Measurements from ENCODE around the gene PARP6. TPM values are rescaled to one million over a fixed set of nuclear protein-coding genes. Genes with fewer than 3 reads are reported as not detected.

Gene PARP6
- total and polyA plus RNA-seq, 2 of the 8 experiments (the other 6 are each of a cell fraction or from before 2014, with no cell fraction given) = 39.8 to 45.3 TPM

- WGBS, 2 experiments (ENCODE audit: extremely low coverage in 1 of 2, insufficient coverage in 1 of 2, insufficient read length in 1 of 2, insufficient replicate concordance in 2 of 2, low coverage in 1 of 2, low lambda C conversion rate in 2 of 2, missing lambda C conversion rate in 1 of 2) = 87% methylated on average over 4 of the region's 4 CpGs; no CpG with 5 or more reads in 1 of the 2 experiments
- FAIRE-seq (no peak), DNase-seq (ENCODE audit: low read depth in 1 of 2, low spot score in 2 of 2) (no peak)
- Histone ChIP-seq H3K14ac (ENCODE audit: insufficient read length) (no peak overlapping the region), H3K36me3 (ENCODE audit: control insufficient read depth in 2 of 4, insufficient read depth in 4 of 4, low read length in 3 of 4) (peaks cover 0 to under 1% (median 0%) of the 10 kb centered on the region in 4 experiments; a peak in 3 of 8 replicates), H4K91ac (replicated peaks; ENCODE audit: insufficient read length, low read length) (no peak overlapping the region), H2BK20ac (ENCODE audit: low read length) (no peak overlapping the region), H2BK12ac (ENCODE audit: low read depth, low read length) (no peak overlapping the region), H3K79me1 (ENCODE audit: low read depth, low read length) (no peaks in the 10 kb centered on the region), H3K23ac (ENCODE audit: insufficient read length) (no peak overlapping the region), H4K8ac (ENCODE audit: extremely low read depth, insufficient read depth, low read length) (no peak overlapping the region), H3K4me2 (ENCODE audit: insufficient read depth in 1 of 2, low read depth in 2 of 2, low read length in 2 of 2) (no peak overlapping the region), H4K20me1 (replicated peaks in 1 of 2; ENCODE audit: control insufficient read depth in 1 of 2, insufficient read depth in 2 of 2, low read length in 2 of 2) (peaks cover 0 to 1% of the 10 kb centered on the region in 2 experiments), H3K18ac (ENCODE audit: extremely low read depth, low read length) (no peak overlapping the region), H4K5ac (ENCODE audit: insufficient read length, low read depth, low read length) (no peak overlapping the region), H3K4ac (replicated peaks; ENCODE audit: insufficient read length, low read depth, low read length) (no peak overlapping the region), H3K23me2 (ENCODE audit: low read depth, low read length) (peaks cover 6% of the 10 kb centered on the region), H3K4me1 (replicated peaks in 1 of 4; ENCODE audit: control insufficient read depth in 3 of 4, insufficient read depth in 4 of 4, low read length in 3 of 4) (peaks cover 5 to 12% (median 5%) of the 10 kb centered on the region in 4 experiments; a peak in 4 of 7 replicates), H3K79me2 (ENCODE audit: control insufficient read depth in 1 of 2, insufficient read depth in 2 of 2, low read length in 2 of 2) (peaks cover 2 to 4% of the 10 kb centered on the region in 2 experiments; a peak in 2 of 4 replicates), H2AK5ac (ENCODE audit: low read depth, low read length) (no peak overlapping the region), H3K27ac (ENCODE audit: low read depth, low read length) (no peak overlapping the region), H2BK15ac (ENCODE audit: low read length) (no peak overlapping the region), H3K9ac (replicated peaks in 1 of 4; ENCODE audit: extremely low read depth in 1 of 4, low read depth in 3 of 4, low read length in 3 of 4) (no peak overlapping the region), H3K56ac (replicated peaks; ENCODE audit: insufficient read length, low read depth, low read length) (no peak overlapping the region), H2BK120ac (replicated peaks; ENCODE audit: low read depth, low read length) (no peak overlapping the region), H3K27me3 (replicated peaks in 1 of 4; ENCODE audit: control insufficient read depth in 3 of 4, extremely low read depth in 1 of 4, insufficient read depth in 3 of 4, low read length in 3 of 4) (peaks cover 3 to 66% (median 37%) of the 10 kb centered on the region in 4 experiments), H2BK5ac (ENCODE audit: low read depth, low read length) (no peak overlapping the region), H3K4me3 (ENCODE audit: extremely low read depth in 1 of 4, insufficient read depth in 2 of 4, low read depth in 3 of 4, low read length in 4 of 4) (no peak overlapping the region), H3K9me3 (ENCODE audit: insufficient read depth in 2 of 2, low read depth in 1 of 2, low read length in 1 of 2) (no peaks in the 10 kb centered on the region), H2AFZ (ENCODE audit: low read length) (no peak overlapping the region)
- ChIA-PET CTCF (ENCODE audit: partially characterized antibody) (interaction anchor here (1.4 to 4.7 kb wide), 2 partner anchors 8 to 37 kb away, joined by 5 to 29 read pairs; partner anchors contain the start of gene GRAMD2A), POLR2A (ENCODE audit: partially characterized antibody) (interaction anchor here (2.1 kb wide), 1 partner anchor 14 kb away, joined by 9 read pairs; no protein-coding TSS in a partner anchor)
- no peak for TF ChIP-seq HDAC2 (IDR thresholded peaks at IDR 0.05; ENCODE audit: borderline replicate concordance in 1 of 2, low read depth in 2 of 2, low read length in 2 of 2)
- no peak for TF ChIP-seq KDM4A (IDR thresholded peaks at IDR 0.05; ENCODE audit: low read depth, low read length, severe bottlenecking)
- no peak for TF ChIP-seq TAF7 (optimal IDR thresholded peaks at IDR 0.05; ENCODE audit: borderline replicate concordance, low read depth, low read length)
- no peak for TF ChIP-seq CREB1 (IDR thresholded peaks at IDR 0.05)
- no peak for TF ChIP-seq JUND (IDR thresholded peaks at IDR 0.05; ENCODE audit: low read length)
- TF ChIP-seq BACH1 (IDR thresholded peaks at IDR 0.05; ENCODE audit: low read length) = no peak
- TF ChIP-seq CTCF (IDR thresholded peaks at IDR 0.05; ENCODE audit: control extremely low read depth in 1 of 3, insufficient read depth in 1 of 3, low read depth in 1 of 3, low read length in 3 of 3) = no peak
- no peak for TF ChIP-seq HDAC6 (IDR thresholded peaks at IDR 0.05; ENCODE audit: low read depth, low read length)
- no peak for TF ChIP-seq JUN (IDR thresholded peaks at IDR 0.05; ENCODE audit: low read depth, low read length)
Observed at GRCh38 chr15:72235298-72235697, 37.1 kb downstream of the PARP6 start.

Measured in H1 (cell line).